DMS53 treated with DMSO at 0.1 percent for 48 hours (cell line): Measurements from ENCODE around the gene LMNB1.
"Not testable (repeated sequence)": the region's sequence is repeated elsewhere in the genome, so short reads cannot be mapped to it uniquely, and the experiment has no call there.

ENCODE experiments used
- DNase-seq: peaks from one replicate; lab custom pipeline; 2025; ENCODE audit not compliant: unreplicated experiment; lab: John Stamatoyannopoulos, UW

LMNB1 gene

DNA sequence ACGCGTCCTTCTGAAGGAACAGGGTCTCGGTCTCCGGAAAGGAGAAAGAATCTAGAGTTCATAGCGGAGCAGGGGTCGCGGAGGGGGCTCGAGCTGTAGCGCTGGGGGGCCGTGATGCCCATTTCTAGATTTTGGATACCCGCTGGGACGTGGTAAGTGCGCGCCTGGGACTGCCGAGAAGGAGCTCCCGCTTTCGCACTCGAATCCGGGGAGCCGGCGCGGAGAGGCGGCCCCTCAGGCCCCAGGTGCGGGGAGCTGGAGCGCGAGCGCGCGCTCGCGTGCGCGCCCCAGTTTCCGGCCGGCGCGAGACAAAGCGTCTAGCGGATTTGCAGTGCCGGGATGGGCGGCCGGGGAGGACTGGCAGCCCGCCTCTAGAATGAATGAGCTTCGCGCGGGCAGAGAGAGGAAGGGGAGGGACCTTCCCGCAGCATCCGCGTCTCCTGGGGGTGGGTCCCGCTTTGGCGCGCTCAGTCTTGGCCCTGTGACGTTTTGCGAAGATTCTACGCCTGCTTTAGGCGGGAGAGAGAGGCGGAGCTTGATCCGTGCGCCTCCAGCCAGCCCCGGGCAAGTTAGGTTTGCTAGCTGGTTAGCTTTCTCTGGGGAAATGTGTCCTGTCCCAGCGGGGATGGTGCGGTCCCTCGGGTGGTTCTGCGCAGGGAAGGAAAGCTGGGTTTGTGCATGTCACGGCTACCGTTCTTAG is 1.2 kb downstream of the LMNB1 start:
- DNase-seq, result peak; percentile 94

DNA sequence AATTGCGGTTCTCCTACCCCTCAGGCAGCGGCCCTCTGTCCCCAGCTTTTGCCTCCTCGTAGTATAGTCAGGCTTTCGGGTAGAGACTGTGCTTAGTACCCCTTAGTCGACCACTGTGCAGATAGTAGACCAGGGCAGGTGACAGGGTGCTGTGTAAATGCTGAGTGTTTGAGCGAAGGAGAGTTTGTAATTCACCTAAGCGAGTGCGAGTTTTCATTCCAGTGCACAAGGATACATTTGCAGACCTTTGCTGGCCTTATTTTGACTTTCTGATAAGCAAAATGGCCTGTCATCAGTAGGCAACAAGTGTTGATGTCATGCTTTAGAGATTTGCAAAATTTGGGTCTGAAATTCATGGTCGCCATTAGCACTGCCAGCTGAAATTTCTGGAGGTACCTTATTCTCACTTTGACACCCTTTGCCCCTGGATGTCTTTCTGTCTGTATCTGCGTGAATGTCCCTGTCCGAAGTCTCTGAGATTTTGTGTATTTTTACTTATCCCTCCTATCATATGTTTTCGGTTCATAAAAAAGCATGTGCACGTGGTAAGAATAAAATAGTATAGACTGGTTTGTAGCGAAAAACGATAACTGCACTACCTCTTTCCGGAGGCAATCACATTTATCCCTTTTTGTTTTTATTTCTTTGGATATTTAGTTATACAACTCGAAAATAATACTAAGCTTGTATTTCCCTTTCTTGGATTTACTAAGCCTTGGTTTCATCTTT is 1.9 kb downstream of the LMNB1 start:
- no peak for DNase-seq

DNA sequence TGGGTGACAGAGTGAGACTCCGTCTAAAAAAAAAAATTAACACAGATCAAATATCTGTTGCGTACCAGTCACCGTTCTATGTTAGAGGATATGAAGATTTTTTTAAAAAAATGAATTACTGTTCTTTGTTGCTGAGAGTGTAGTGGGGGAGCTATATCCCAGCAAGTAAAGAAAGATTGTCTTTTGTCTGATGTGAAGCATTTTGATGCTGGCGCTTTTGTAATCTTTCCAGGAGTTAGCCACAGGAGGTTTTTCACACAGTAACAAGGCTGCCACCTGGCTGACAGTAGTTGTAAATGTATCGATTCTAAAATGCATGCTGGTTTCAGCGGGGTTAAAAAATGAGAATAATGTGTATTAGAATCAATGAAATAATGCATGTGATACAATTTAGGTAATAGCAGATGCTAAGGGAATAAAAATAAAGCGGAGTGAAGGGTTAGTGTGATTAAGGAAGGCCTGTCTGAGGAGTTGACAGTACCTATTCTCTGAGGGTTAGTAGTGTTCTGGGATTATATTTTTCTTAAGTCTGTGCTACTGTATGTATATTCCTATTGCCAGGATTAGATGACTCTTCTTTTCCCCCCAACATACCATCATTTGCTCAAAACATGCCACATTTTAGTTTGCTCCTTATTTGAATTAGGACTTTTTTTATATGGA is 3.4 kb downstream of the LMNB1 start:
- DNase-seq, result peak; percentile 12

DNA sequence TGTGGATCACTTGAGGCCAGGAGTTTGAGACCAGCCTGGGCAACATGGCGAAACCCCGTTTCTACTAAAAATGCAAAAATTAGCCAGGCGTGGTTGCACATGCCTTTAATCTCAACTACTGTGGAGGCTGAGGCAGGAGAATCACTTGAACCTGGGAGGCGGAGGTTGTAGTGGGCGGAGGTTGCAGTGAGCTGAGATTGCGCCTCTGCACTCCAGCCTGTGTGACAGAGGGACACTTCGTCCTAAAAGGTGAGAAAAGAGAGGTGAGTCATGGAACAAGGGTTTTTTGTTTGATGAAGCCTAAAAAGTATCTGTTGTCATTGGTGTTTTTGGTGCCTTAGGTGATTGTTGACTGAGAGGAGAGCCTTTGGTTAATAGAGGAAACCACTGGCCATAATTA is 11.5 kb downstream of the LMNB1 start:
- not testable (repeated sequence) for DNase-seq

DNA sequence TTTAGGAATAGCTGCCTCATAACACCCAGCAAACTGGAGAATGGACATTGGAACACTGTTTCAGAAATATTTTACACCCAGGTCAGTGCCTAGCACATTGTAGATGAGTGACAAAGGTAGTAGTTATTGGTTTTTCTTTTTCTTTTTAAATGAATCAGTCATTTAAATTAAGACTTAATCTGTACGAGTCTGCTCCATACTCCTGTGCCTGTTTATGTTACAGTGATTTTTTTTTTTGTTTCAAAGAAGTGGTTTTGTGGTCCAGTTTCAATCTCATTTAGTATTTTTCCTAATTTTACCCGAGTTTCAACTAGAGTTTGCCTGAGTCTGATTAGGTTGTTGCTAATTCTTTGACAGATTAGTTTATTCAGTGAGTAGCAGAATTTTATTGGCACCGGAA is 16.2 kb downstream of the LMNB1 start:
- no peak for DNase-seq

DNA sequence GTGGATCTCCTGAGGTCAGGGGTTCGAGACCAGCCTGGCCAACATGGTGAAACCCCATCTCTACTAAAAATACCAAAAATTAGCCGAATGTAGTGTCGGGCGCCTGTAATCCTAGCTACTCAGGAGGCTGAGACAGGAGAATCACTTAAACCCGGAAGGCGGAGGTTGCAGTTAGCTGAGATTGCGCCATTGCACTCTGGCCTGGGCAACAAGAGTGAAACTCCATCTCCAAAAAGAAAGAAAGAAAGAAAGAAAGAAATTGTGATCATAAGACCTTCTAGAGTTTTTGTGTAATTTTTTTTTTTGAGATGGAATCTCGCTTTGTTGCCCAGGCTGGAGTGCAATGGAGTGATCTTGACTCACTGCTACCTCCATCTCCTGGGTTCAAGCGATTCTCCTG is 16.7 kb downstream of the LMNB1 start:
- not testable (repeated sequence) for DNase-seq

DNA sequence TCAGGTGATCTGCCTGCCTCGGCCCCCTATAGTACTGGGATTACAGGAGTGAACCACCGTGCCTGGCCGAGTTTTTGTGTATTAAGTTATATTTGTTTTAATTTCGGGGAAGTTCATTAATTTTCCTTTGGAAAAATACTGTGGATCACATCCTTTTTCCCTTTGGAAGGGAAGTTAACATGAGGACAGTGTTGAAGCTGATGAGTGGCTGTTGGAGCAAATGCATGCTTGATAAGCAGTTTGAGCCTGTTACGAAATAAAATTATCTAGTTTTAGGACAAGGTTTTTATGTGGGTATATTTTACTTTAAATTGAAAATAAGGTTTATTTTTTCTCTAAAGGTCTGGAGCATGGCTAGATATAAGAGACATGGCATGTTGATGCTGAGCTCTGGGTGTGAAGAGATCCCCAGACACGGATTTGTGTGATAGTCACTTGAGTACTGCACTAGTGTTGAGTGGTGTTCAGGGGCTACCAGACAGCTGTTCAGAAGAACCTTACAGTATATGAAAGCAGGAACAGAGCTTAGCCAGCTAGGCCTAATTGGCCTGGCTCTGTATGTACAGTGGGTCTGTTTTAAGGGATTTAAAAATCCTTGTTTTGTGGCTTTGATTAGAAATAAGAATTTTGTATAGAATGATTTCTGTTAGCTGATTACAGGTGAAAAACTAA is 17.4 kb downstream of the LMNB1 start:
- no peak for DNase-seq

DNA sequence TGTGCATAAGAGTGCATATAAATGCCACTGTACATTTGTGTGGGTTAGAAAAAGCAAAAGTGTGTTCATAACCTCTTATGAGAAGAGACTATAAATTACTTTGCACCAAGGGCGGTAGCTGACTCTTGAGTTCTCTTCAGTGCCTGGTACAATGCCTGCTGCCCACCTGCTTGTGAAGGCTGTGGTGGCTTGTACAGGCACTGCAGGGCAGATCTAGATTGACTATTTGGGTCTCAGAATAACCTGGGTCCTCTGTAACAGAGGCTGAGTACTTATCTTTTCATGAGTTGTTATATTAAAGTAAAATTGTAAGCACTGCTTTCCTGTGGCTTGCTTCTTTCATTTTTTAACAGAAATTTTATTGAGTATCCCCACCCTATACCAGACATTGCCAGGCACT is 22.8 kb downstream of the LMNB1 start:
- no peak for DNase-seq

DNA sequence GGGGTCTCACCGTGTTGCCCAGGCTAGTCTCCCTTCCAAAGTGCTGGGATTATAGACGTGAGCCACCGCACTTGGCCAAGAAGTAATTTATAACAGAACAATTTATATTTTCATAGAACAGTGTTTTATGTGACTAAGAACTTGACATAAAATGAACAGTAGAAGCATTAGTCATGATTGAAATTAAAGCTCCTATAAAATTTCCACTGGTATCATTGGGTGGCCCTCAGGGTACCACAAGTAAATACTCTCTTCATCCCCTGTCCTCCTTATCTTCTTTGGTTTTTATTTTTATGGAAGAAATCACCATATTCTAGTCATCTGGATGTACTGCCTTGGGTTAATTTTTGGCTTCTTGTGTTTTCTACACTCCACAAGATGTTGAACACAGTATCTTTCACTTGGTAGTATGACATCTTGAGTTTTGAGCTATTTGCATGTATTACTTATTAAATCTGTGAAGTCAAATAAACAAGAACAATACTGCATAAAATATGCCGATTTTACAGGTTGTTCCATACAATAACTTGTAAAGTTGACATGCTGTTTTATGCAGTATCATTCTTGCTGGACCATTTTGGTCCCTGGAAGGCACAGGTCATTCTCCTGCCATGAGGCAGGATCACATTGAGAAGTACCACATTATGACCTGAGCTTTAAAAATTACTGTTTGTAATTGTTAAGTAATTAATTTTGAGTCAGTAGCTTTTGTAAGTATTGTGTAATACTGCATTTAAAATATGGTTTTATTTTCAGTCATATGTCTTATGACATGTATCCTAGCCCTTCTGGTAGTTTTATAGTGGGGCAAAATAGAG is 24.4 kb downstream of the LMNB1 start:
- no peak for DNase-seq

DNA sequence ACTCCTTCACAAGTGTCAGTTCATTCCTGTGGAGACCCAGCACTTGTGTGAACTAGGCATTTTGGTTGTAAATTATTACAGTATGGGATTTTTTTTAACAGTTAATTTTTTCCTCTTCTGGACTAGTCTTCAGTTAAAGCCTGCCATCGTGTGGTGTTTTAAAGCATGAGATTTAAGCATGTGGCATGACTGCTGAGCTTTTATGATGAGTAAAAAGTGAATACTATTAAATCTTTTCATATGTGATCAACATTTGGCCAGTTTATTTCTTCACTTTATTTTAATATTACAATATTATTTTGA is 25.0 kb downstream of the LMNB1 start:
- no peak for DNase-seq

DNA sequence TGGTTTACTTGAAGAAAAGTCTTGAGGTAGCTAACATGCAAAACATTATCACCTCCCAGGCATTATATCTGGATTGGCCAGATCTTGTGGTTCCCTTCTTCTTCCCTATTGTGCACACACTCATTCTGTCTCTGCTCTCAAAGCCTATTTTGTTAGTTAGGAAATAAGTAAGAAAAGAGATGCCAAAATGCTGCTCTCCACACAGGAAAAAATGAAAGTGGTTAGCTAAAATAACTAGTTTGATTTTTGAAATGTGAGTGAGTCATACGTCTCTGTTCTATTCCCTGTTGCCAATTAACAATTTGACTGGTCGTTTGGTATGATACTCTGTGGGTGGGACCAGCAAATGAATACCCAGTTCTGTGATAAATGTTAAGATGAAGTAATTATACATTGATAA is 28.1 kb downstream of the LMNB1 start:
- no peak for DNase-seq

DNA sequence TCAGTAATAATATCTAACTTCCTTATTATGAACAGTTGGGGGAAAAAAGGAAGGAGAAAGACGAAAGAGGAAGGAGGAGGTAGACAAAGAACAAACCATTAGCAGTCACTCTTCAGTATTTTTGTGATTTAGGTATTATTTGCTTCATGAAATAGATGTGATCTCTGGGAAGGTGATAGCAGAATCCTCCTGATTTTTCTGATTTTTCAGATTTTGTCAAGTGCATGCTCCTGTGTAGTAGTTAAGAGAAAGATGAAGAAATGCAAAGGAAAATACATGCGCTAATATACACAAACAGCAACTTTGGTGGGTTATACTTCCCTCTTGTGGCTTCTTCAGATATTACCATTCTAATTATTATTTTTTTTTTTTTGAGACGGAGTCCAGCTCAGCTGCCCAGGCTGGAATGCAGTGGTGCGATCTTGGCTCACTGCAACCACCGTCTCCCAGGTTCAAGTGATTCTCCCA is 31.6 kb downstream of the LMNB1 start:
- peak; percentile 18 for DNase-seq

DNA sequence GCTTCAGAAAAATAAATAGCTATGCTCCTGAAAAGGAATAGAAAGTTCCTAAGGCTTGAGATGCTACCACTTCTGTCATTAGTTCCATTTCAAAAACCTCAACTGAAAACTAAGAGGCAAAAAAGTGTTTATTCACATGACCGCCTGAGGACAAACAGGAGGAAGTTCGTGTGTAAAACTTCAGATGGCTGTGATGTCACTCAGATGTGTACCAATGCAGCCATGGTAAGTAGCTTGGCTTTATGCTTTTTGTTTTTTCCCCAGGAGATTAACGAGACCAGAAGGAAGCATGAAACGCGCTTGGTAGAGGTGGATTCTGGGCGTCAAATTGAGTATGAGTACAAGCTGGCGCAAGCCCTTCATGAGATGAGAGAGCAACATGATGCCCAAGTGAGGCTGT is 33.0 kb downstream of the LMNB1 start:
- DNase-seq, result no peak

DNA sequence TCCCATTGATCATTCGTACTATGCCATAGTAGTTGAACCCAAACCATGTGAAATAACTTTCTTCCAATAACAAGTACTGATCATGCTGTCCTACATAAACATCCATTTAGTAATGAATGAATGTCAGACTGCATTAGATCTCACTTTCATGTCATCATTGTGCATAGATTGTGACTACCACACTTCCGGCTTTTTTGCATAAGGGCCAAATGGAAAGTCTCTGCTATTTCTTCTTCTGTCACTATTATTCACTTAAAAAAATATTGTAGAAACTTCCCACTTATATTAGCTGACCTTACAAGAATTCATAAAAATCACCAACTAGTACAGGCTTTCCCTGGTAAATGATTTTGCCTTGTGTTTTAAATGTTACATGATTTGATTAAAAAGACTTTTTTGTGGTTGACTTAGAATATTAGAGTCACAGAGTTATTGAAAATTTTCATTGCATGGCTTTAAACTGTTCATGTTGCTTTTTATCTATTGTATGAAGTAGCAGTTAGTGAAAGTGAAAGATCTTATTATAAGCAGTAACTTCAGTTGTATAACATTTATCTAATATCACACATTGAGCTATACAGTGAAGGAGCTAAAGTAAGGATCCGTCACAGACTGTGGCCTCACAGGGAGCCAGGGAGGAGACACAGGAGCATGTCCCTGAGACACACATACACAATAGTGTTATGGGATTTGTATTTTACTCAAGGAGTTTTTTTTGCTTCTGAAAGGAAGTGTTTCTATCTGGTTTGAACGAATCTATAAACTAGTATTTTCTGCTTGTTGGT is 33.9 kb downstream of the LMNB1 start:
- DNase-seq, result no peak

DNA sequence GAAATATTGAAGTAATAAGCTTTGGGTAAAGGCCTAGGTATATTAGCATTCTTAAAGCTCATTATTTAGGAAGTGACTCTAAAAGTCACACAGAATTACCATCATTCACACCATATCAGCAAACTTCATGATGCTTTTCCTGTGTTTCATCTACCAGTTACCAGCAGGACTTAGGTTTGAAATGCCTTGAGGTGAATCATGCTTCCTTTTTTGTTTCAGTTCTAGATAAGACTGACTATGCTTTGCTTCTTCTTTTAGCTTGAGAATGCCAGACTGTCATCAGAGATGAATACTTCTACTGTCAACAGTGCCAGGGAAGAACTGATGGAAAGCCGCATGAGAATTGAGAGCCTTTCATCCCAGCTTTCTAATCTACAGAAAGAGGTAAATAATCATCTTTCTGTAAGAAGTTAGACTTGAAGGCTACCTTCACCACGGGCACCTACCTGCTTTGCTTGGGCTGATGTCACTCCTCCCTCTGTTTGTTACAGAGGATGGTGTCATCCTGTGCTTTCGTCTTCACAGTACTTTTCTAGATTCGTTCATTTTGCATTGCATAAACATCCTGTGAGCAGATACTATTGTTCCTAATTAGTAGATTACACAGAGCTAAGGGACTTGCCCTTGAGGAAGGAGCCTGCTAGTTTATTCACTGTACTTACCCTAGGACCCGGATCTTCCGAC is 34.7 kb downstream of the LMNB1 start:
- DNase-seq, result no peak

DNA sequence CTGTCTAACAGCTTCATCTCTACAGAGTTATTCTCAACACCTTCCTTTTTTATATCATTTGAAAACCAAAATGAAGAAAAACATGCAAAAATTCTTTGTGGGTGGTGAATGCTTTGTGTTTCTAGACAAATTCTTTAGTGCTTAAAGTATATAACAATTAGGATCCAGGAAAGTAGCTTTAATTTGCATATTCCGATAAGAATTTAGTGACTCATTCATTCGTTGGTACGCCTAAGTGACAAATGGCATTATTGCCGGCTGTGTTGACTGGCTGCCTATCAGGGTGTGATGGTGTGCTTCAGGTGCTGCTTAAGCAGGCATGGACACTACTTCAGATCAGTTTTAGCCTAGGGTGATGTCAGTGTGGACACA is 35.2 kb downstream of the LMNB1 start:
- no peak for DNase-seq

DNA sequence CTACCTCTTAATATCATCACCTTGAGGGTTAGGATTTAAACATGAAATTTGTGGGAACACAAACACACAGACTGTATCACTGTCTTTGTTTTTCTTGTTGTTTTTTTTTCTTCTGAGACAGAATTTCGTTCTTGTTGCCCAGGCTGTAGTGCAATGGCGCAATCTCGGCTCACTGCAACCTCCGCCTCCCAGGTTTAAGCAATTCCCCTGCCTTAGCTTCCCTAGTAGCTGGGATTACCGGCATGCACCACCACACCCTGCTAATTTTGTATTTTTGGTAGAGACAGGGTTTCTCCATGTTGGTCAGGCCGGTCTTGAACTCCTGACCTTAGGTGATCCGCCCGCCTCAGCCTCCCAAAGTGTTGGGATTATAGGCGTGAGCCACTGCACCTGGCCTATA is 36.9 kb downstream of the LMNB1 start:
- not testable (repeated sequence) for DNase-seq

DNA sequence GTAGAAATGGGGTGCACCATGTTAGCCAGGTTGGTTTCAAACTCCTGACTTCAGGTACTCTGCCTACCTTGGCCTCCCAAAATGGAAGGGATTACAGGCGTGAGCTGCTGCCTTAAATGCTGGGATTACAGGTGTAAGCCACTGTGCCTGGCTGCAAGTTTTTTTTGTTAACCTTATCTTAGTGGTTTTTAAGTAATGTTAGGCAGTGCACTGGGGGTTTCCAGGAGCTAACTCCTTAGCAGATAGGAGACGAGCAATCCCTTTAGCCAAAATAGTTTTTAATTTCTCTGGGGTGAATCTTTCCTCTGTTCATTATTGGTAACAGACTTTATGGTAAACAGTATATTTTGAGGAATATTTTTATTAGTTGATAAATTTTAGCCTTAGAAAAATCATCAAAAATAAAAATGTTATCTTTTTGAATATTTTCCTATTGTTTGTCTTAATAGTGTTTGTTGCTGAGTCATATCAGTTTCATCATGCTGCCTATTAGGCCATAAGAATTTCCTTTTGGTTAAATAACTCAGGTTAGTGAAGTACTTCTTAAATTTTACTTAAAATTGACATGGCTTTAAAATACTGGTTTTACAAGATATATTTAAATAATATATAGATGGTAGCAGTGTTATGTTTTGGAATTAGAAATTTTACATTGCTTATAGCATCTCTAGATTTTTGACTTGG is 37.9 kb downstream of the LMNB1 start:
- DNase-seq, result no peak

DNA sequence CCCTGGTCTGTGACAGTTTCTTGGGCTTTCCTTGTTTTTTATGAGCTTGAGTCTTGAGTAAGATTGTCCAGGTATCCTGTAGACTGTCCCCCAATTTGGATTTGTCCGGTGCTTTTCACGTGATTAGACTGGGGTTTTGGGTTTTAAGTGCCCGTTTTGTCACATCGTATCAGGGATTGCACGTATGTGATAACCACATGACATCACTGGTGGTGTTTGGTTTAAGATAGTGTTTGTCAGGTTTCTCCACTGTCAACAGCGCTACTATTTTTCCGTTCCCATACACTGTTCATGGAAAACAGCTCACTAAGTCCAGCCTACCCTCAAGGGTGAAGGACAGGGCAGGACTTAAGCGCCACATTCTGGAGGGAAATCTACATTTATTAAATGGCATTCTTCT is 39.7 kb downstream of the LMNB1 start:
- DNase-seq, result no peak
